ENCODE data around the gene CLK2. TPM values are rescaled to one million over a fixed set of nuclear protein-coding genes. Genes with fewer than 3 reads are reported as not detected.

The CLK2 gene
- total RNA-seq, result 19.3 and 22.4 TPM in 2 replicates

GRCh38 chr1:155273343-155274245 is at the start of gene CLK2:
Gene CLK2, minus strand, starts transcription at chr1:155273504. Its CDS starts 2,527 bp downstream, at chr1:155270977.

GRCh38 chr1:155320661-155321617 is 47.6 kb upstream of the CLK2 start, which contains the start of gene RUSC1:
Gene RUSC1, plus strand, starts transcription at chr1:155320894. Its CDS starts 880 bp downstream, at chr1:155321774.

GRCh38 chr1:155308493-155309422 is 35.5 kb upstream of the CLK2 start, which contains the start of gene FDPS:
Gene FDPS, plus strand, starts transcription at chr1:155308866. Its CDS starts 924 bp downstream, at chr1:155309790.

GRCh38 chr1:155301342-155301841 is 28.1 kb upstream of the CLK2 start, which contains the start of gene PKLR:
Gene PKLR, minus strand, starts transcription at chr1:155301438. Its CDS starts 43 bp downstream, at chr1:155301395.

GRCh38 chr1:155277070-155277901 is 4.0 kb upstream of the CLK2 start, which contains the start of gene HCN3:
Gene HCN3, plus strand, starts transcription at chr1:155277463. Its CDS starts 128 bp downstream, at chr1:155277591.

GRCh38 chr1:155261852-155262673 is 11.2 kb downstream of the CLK2 start, which contains the start of gene SCAMP3:
Gene SCAMP3, minus strand, starts transcription at chr1:155262360. Its CDS starts 209 bp downstream, at chr1:155262151.

GRCh38 chr1:155255243-155256007 is 17.9 kb downstream of the CLK2 start, which contains the start of gene ENTREP3:
Gene ENTREP3, minus strand, starts transcription at chr1:155255483. Its CDS starts 606 bp downstream, at chr1:155254877.

Other genes starting within 250 kb of the CLK2 start
- gene DCST2, start 239.7 kb downstream of the CLK2 start, total RNA-seq, result under 0.01 and 0.17 TPM in 2 replicates
- not detected in 2 replicates for gene DCST1, start 239.7 kb downstream of the CLK2 start, total RNA-seq
- gene ADAM15, start 222.2 kb downstream of the CLK2 start, total RNA-seq, result 82.9 and 84.4 TPM in 2 replicates
- 7.7 and 8.3 TPM in 2 replicates for gene EFNA4, start 209.8 kb downstream of the CLK2 start, total RNA-seq
- gene EFNA3, start 194.7 kb downstream of the CLK2 start, total RNA-seq, result 0.67 and 1.2 TPM in 2 replicates
- gene EFNA1, start 145.6 kb downstream of the CLK2 start, total RNA-seq, result 0.50 and 0.89 TPM in 2 replicates
- 39.2 and 53.4 TPM in 2 replicates for gene SLC50A1, start 137.7 kb downstream of the CLK2 start, total RNA-seq
- 100 and 114 TPM in 2 replicates for gene DPM3, start 133.0 kb downstream of the CLK2 start, total RNA-seq
- gene KRTCAP2, start 100.2 kb downstream of the CLK2 start, total RNA-seq, result 207 and 218 TPM in 2 replicates
- 5.2 and 5.4 TPM in 2 replicates for gene TRIM46, start 99.7 kb downstream of the CLK2 start, total RNA-seq
- gene THBS3, start 65.6 kb downstream of the CLK2 start, total RNA-seq, result 10.1 and 11.9 TPM in 2 replicates
- 94.7 and 107 TPM in 2 replicates for gene MTX1, start 64.8 kb downstream of the CLK2 start, total RNA-seq
- gene ENTREP3, start 18.0 kb downstream of the CLK2 start, total RNA-seq, result 27.8 and 27.9 TPM in 2 replicates
- 93.3 and 125 TPM in 2 replicates for gene SCAMP3, start 11.1 kb downstream of the CLK2 start, total RNA-seq
- gene HCN3, start 4.0 kb upstream of the CLK2 start, total RNA-seq, result 0.30 and 0.67 TPM in 2 replicates
- gene PKLR, start 27.9 kb upstream of the CLK2 start, total RNA-seq, result not detected in 2 replicates
- gene FDPS, start 35.4 kb upstream of the CLK2 start, total RNA-seq, result 901 and 953 TPM in 2 replicates
- 32.4 and 36.3 TPM in 2 replicates for gene RUSC1, start 47.4 kb upstream of the CLK2 start, total RNA-seq

All from bronchus fibroblast of lung (primary cell).